ENCODE measurements around the gene DHRS2.
"Not testable (repeated sequence)": the region's sequence is repeated elsewhere in the genome, so short reads cannot be mapped to it uniquely, and the experiment has no call there.

DHRS2 gene, protein sequence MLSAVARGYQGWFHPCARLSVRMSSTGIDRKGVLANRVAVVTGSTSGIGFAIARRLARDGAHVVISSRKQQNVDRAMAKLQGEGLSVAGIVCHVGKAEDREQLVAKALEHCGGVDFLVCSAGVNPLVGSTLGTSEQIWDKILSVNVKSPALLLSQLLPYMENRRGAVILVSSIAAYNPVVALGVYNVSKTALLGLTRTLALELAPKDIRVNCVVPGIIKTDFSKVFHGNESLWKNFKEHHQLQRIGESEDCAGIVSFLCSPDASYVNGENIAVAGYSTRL

DNA sequence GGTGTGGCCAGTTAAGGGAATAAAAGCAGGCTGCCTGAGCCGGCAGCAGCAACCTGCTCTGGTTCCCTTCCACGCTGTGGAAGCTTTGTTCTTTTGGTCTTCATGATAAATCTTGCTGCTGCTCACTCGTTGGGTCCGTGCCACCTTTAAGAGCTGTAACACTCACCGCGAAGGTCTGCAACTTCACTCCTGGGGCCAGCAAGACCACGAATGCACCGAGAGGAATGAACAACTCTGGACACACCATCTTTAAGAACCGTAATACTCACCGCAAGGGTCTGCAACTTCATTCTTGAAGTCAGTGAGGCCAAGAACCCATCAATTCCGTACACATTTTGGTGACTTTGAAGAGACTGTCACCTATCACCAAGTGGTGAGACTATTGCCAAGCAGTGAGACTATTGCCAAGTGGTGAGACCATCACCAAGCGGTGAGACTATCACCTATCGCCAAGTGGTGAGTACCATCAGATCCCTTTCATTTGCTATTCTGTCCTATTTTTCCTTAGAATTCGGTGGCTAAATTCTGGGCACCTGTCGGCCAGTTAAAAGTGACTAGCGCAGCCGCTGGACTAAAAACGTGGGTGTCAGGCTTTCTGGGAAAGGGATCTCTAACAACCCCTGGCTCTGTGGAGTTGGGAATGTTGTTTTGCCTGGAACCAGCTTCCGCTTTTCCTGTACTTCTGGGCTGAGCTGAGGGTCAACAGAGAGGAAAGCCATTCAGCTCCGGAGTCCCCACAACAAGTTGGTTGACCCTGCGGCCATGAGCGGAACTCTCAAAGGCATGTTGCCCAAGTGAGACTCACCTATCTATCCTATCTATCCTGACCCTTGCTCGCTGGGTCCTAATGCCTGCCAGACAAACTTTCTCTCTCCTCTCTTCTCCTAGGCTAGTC lies at the start of gene DHRS2:
Gene DHRS2, plus strand, starts transcription at position 48 of the 895 bp plus-strand sequence. CDS start 2,501 bp downstream, outside the sequence.
- peak; percentile 53 for DNase-seq

DNA sequence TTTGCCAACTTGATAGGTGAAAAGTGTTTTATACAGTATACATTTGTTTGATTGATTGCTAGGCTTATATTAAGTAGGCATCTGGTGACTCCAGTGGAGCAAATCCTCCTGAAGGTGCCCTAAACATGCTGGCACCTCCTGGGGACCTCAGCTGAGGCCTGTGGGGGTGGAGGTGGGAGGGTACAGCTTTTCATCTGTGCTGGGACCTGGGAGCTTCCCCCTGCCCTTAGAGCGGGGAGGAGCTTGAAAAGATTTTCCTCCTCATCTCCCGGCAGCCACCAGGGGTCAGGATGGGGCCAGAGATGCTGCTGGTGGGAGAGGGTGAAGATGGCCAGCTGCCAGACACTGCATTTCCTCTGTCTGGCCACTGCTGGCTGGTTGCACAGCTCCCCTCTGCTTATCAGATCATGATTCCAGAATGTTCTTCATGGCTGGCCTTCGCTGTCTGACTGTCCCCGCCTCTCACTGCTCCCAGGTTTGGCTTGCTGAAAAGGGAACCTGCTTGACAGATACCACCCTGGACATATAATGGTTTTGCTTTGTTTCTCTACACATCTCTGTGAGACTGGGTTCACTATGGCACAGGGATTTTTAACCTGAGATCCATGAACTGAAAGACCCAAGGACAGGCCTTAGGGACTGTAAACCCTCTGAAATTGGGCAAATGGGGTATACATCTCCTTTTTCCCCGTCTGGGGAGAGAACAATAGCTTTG lies 47.1 kb upstream of the DHRS2 start:
- DNase-seq, result peak; percentile 41

DNA sequence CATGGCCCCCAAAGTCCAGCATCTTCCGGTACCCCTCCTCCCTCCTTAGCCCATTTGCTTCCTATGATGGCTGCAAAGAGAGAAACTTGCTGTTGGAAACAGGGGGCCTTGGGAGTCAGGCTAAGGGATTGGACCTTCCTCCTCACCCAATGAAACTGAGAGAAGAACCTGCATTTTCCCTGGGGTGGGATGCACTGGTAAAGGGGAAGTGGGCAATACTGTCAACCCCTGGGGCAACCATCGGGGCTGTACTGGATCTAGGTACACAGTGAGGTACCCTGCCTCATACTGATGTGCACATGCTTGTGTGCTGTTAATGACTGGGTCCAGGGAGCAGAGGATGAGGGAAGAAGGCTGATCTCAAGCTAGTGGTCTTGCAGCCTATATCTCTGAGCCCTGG lies 46.6 kb upstream of the DHRS2 start:
- DNase-seq, result no peak

DNA sequence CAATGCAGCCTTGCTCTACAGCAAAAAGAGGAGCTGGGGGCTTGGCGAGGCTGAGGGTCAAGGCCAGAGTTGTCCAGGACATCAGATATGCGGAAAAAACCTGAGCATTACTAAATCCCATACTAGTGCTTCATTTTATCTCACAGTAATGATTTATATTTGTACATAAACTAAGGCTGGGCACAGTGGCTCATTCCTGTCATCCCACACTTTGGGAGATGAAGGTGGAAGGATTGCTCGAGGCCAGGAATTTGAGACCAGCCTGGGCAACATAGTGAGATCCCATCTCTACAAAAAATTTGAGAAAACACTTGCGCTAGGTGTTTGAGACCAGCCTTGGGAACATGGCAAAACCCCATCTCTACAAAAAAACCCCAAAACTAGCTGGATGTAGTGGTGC lies 46.0 kb upstream of the DHRS2 start:
- DNase-seq, result no peak

DNA sequence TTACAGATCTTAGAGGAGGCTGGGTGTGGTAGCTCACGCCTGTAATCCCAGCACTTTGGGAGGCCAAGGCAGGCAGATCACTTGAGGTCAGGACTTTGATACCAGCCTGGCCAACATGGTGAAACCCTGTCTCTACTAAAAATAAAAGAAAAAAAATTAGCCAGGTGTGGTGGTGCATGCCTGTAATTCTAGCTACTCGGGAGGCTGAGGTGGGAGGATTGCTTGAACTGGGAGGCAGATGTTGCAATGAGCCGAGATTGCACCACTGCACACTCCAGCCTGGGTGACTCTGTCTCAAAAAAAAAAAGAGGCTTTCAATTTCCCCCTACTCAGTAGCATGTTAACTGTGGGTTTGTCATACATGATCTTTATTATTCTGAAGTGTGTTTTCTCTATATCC lies 42.0 kb upstream of the DHRS2 start:
- DNase-seq, result not testable (repeated sequence)

DNA sequence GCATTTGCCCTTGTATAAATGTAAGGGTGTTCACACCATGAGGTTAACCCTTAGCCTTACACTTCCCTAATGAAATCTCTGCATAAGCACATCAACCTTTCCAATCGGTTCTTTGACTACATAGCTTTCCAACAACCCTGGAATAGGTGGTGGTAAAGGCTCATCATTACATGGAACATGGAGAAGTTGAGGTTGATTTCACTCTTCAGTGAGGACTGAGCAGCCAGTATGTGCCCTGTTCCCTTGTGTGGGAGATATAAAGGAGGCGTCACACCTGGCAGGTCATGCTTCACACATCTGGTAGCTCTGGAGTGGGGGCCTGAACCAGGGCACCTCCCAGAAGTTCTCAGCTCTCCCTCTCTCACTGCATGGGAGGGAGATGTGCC lies 35.8 kb upstream of the DHRS2 start:
- DNase-seq, result no peak

DNA sequence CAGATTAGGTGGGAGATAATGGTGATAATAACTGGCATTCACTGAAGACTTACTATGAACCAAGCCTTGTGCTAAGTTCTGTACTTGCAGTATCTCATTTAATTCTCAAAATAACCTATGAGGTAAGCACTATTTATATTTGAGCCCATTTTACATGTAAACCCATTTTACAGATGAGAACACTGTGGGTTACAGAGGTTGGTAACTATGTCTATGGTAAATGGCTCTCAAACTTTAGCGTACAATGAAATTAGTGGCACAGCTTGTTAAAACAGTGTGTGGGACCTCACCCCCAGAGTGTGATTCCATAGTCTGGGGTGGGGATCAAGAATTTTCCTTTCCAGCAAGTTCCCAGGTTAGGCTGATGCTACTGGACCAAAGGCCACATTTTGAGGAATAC lies 35.4 kb upstream of the DHRS2 start:
- no peak for DNase-seq

- no peak for DNase-seq
These were observed 34.7 kb upstream of the DHRS2 start for GRCh38 chr14:23601424-23601823.

DNA sequence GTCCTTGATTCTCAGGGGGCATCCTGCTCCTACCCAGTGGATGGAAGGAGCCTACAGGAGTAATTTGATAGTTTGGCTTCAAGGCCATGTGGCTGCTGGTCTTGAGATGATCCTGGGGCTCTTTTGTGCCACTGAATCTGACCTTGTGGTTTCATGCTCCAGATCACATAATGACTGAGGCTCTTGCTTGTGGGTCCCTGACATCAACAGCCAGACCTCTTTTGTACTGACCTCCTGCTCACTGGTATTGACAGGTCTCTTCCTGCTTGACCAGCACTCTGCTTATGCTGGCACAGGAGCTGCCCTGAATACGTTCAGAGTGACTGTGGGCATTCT lies 34.4 kb upstream of the DHRS2 start:
- no peak for DNase-seq

GRCh38 chr14:23602181-23603095 lies 33.7 kb upstream of the DHRS2 start:
- DNase-seq, result no peak

- DNase-seq, result no peak
These were observed 33.1 kb upstream of the DHRS2 start for GRCh38 chr14:23603103-23603502.

DNA sequence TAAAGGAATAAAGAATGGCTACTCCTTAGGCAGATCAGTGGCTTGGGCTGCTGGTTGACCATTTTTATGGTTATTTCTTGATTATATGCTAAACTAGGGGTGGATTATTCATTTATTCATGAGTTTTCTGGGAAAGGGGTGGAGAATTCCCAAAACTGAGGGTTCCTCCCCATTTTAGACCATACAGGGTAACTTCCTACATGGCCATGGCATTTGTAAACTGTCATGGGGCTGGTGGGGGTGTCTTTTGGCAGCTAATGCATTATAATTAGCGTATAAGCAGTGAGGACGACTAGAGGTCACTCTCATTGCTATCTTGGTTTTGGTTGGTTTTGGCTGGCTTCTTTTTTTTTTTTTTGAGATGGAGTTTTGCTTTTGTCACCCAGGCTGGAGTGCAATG lies 32.0 kb upstream of the DHRS2 start:
- no peak for DNase-seq

GRCh38 chr14:23604675-23605170 lies 31.4 kb upstream of the DHRS2 start:
- no peak for DNase-seq

DNA sequence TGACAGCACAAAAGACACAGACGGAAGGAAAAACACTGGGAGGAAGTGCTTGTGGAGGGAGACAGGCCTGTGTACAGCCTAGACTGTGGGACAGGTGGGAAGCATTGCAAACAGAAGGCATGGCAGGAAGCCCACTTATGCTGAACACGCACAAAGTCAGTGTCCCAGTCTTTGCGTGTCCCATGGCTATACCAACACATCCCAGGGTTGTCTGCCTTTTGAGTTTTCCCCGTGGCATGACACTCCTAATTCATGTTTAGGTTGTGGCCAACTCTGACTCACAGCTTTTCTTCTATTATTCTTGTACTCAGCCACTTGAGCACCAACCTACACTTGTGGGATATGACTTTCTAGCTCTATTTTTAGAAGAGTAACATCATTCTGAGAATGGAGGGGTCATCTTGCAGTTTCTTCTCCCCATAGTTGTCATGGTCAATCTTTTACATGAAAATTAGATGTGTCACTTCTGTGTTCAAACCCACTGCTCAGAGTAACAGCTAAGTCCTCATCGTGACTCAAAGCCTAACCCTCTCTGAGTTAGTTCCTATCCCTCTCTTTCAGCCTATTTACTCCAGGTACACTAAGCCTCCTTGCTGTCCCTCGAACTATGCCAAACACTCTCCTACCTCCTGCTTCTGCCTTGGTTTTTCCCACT lies 30.1 kb upstream of the DHRS2 start:
- DNase-seq, result no peak

DNA sequence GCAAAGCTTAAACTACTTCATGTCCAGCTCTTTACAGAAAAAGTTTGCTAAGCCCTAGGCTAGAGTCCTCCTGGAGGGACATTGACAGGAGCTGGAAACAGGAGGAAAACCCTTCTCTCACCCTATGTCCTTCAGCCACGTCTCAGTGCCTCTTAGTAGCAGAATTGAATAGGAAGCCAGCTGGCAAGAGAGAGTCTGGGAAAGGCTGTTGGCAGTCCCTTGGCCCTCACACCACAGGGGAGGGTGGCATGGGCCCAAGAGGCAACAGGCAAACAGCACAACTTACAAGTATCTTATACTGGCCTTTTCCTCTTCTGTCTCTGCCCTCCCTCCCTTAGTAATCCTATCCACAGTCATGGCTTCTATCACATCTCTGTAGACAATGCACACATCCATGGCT lies 27.7 kb upstream of the DHRS2 start:
- no peak for DNase-seq

DNA sequence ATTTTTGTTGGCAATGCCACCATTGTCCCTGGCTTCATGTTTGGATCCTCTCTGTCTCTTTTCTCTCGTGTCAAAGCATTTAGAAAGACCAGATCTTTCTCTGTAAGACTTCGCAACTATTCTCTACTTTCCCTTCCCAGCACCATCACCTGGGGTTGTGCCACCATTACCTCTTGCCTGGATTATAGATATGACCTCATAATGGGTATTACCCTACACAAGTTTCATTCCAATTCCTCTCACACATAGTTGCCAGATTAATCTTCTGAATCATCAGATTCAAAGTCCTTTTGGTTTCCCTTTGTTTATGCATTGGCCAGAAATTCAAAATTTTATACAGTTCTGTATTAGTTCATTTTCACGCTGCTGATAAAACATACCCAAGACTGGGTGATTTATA lies 27.2 kb upstream of the DHRS2 start:
- DNase-seq, result no peak

DNA sequence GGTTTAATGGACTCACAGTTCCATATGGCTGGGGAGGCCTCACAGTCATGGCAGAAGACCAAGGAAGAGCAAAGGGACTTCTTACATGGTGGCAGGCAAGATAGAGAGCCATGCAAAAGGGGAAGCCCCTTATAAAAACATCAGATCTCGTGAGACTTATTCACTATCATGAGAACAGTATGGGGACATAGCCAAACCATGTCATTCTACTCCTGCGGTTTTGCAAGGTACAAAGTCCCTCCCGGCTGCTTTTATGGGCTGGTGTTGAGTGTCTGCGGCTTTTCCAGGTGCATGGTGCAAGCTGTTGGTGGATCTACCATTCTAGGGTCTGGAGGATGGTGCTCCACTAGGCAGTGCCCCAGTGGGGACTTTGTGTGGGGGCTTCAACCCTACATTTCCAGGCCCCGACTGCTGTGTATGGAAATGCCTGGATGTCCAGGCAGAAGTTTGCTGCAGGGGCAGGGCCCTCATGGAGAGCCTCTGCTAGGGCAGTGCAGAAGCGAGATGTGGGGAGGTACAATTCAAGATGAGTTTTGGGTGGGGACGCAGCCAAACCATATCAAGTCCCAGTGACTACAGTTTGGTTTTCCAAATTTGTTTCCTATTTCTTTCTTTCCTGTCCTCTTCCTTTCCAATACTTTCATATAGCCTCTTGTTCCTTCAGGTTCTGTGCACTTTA lies 26.6 kb upstream of the DHRS2 start:
- DNase-seq, result not testable (repeated sequence)

GRCh38 chr14:23610090-23610814 lies 25.9 kb upstream of the DHRS2 start:
- DNase-seq, result no peak

GRCh38 chr14:23610815-23611289 lies 25.3 kb upstream of the DHRS2 start:
- no peak for DNase-seq

GRCh38 chr14:23612354-23612732 lies 23.8 kb upstream of the DHRS2 start:
- DNase-seq, result no peak

All from T1000 (cell line).